Measurements from ENCODE around the gene STMN3.
"Not testable (repeated sequence)": the region's sequence is repeated elsewhere in the genome, so short reads cannot be mapped to it uniquely, and the experiment has no call there.

Gene STMN3

DNA sequence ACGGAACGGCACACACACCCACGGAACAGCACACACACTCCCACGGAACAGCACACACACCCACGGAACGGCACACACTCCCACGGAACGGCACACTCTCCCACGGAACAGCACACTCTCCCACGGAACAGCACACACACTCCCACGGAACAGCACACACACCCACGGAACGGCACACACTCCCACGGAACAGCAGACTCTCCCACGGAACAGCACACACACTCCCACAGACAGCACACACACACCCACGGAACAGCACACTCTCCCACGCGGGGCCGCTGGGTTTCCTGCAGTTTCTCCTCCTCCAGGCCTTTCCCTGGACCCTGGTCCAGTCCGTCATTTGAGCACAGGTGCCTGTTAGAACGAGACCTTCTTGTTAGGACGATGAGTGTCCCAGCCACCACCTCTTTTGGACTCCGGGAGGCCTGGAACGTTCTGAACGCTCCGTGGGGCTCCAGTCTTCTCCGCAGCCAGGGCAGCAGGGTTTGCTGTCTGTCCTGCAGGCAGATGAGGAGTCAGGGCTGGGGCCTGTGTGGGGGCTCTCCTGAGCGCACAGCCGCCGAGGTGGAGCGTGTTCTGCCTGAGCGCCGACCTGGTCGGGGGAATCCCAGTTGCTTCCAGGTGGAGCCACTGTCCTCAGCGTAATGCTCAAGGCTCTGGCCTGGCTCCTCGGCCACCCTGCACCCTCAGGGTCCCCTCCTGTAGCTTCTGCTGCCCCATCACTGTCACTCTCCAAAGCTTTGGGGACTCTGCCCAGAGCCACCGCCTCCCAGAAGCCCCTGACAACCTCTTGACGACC lies 25.6 kb upstream of the STMN3 start:
- no peak for DNase-seq (ENCODE audit: low read depth)

DNA sequence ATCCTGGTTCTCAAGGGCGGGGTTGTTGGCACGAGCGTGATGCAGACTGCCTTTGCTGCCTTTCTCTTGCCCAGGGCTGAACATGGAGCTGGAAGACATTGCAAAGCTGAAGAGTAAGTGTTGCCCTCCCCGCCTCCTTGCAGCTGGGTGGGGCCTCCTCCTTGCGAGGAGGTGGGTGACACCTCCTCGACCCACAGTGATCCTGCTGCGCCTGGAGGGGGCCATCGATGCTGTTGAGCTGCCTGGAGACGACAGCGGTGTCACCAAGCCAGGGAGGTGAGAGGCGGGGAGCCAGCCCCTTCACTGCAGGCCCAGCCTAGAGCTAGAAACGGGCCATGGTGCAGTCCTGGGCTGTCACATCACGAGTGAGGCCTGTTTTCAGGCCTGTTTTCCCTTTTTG lies 24.8 kb upstream of the STMN3 start:
- DNase-seq (ENCODE audit: low read depth) = no peak

- DNase-seq (ENCODE audit: low read depth) = no peak
Observed at GRCh38 chr20:63675681-63676368, 22.6 kb upstream of the STMN3 start.

DNA sequence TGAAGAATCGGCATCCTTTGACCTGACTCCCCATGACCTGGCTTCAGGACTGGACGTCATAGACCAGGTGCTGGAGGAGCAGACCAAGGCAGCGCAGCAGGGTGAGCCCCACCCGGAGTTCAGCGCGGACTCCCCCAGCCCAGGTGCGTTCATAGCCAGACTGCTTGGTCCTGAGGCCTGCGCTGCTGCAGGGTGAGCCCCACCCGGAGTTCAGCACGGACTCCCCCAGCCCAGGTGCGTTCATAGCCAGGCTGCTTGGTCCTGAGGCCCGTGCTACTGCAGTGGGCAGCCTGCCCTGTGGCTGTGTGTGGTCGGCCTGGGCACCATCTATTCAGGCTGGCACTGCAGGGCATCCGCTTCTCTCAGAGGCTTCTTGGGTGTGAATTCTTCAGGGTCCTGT lies 20.7 kb upstream of the STMN3 start:
- DNase-seq (ENCODE audit: low read depth) = no peak

GRCh38 chr20:63672666-63673065 lies 19.4 kb upstream of the STMN3 start:
- DNase-seq (ENCODE audit: low read depth) = no peak

DNA sequence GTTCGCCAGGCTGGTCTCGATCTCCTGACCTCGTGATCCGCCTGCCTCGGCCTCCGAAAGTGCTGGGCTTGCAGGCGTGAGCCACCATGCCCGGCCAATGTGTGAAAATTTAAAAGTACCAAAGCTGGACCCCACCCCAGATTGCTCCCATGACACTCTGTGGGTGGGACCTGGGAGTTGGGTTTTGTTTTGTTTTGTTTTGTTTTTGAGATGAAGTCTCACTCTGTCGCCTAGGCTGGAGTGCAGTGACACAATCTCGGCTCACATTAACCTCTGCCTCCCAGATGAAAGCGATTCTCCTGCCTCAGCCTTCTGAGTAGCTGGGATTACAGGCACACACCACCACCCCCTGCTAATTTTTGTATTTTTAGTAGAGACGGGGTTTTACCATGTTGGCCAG lies 18.5 kb upstream of the STMN3 start:
- not testable (repeated sequence) for DNase-seq (ENCODE audit: low read depth)

DNA sequence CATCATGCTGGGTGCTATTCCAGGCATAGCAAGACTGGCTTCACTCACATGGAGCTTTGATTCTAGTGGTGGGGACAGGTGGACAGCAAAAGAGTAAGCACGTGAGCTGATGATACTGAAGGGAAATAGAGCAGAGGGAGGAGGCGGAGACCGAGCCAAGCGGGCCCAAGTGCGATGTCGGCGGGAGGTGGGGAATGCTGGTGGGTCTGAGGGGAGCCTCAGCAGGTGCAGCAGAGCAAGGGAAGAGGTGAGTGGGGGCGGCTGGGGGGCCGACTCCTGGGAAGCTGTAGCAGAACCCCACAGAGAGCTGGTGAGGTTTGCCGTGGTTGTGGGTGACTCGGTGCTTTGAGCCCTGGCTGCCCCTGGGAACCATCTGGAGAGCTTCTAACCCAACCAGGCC lies 15.1 kb upstream of the STMN3 start:
- DNase-seq (ENCODE audit: low read depth) = no peak

- DNase-seq (ENCODE audit: low read depth) = no peak
Observed at GRCh38 chr20:63667858-63668257, 14.6 kb upstream of the STMN3 start.

DNA sequence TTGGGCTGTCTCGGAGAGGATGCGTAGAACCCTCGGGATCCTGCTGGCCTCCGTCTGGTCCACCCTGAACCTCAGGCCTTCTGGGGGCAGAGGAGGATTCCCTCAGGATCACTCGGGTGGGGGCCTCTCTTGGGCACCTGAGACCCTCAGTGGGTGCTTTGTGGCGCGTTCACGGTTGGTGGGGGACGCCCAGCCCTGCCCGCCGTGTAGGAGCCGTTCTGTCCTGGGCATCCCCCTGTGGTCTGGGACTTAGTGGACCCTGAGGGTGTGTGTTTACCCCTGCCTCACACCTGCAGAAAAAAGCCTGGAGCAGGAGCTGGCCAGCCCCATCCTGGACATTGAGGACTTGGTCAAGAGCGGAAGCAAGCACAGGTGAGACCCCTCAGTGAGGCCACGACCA lies 12.5 kb upstream of the STMN3 start:
- no peak for DNase-seq (ENCODE audit: low read depth)

DNA sequence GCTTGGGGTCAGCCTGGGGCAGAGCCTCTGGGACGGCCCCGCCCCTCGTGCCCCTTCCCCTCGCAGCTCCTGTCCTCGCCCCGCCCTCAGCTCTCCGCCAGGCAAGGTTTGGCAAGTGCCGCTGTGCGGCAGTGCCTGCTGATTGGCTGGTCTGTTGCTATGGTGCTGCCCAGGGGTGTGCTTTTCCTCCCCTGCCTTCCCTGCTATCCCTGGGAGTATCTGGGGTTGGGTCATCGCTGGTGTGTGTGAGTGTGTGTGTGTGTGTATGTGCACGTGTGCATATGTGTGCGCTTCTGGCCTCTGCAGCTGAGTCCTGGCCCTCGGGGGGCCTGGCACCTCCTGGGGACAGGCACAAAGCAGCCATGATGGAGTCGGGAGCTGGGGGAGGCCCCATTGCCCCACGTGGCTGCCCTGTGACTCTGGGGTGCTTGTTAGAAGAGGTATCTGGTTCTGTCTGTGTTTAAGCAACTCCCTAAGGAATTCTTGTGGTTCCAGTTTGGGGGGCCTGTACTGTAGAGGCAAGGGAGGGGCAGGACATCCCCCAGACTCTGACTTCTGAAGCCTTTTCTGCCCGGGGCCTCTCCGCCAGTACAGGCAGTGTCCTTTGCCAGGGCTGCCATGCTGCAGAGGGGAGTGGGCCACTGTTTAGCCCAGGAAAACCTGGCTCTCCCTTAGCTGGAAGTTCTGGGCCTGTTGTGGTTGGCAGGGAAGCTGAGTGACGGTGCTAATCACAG lies 11.8 kb upstream of the STMN3 start:
- no peak for DNase-seq (ENCODE audit: low read depth)

GRCh38 chr20:63664143-63664851 lies 11.1 kb upstream of the STMN3 start:
- DNase-seq (ENCODE audit: low read depth) = no peak

GRCh38 chr20:63663332-63664066 lies 10.3 kb upstream of the STMN3 start:
- DNase-seq (ENCODE audit: low read depth) = no peak

- no peak for DNase-seq (ENCODE audit: low read depth)
Observed at GRCh38 chr20:63662813-63663189, 9.6 kb upstream of the STMN3 start.

DNA sequence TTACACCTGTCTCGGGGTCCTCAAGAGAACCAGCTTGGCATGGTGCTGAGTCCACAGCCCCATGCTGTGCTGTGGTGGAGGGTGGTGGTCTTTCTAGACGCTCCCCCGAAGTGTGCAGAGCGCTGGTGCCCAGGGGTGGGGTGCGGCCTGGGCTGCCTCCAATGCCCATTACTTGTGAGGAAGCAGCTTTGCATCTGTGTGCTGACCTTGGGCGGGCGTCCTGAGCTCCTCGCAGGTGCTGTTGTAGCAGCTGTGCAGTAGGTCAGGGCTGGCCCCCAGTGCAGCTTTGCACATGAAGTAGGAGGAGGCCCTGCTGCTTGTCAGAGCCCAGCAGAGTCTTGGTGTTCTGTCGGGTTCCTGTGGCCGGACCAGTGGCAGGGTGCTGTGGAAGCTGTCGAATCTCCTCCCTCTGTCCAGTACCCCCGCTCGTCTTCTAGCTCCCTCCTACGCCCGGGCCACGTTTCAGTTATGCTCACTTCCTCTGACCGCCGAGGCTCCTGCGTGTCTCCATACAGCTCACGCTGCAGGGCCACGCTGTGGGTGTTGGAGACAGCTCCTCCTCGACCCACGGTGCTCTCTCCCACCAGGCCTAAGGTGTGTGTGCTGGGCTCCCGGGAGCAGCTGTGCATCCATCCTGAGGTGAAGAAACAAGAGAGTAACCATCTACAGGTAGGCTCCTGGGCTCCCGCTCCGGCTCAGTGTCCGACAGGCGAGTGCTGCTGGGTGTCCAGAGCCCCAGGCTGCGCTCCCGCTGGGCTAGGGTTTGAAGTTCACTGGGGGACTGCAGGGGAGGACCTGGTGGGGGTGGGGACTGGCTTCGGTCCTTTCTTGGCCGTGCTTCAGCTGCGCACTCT lies 9.0 kb upstream of the STMN3 start:
- no peak for DNase-seq (ENCODE audit: low read depth)

- no peak for DNase-seq (ENCODE audit: low read depth)
Observed at GRCh38 chr20:63661108-63661507, 7.9 kb upstream of the STMN3 start.

DNA sequence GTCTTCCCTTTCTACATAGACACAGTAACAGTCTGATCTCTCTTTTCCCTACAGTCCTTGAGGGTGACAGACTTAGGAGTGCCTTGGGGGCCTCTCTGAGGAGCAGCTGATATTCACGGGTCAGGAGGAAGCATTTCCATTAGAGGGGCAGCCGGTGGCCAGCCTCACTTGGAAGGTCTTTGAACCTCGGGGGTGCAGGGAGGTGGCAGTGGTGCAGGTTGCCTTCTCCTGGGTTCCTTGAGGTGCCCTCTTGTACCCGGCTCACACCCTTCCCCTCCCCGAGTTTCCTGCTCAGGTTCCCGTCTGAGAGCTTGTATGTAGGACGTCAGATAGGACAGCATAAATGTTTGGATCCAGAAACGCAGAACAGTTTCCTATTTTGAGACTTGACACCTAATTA lies 7.4 kb upstream of the STMN3 start:
- no peak for DNase-seq (ENCODE audit: low read depth)

GRCh38 chr20:63660174-63660573 lies 7.0 kb upstream of the STMN3 start:
- not testable (repeated sequence) for DNase-seq (ENCODE audit: low read depth)

- DNase-seq (ENCODE audit: low read depth) = no peak
Observed at GRCh38 chr20:63659370-63659769, 6.1 kb upstream of the STMN3 start.

GRCh38 chr20:63658749-63659187 lies 5.5 kb upstream of the STMN3 start:
- no peak for DNase-seq (ENCODE audit: low read depth)

- peak; percentile 79 for DNase-seq (ENCODE audit: low read depth)
Observed at GRCh38 chr20:63657937-63658748, 4.9 kb upstream of the STMN3 start, which contains the start of gene RTEL1. Gene RTEL1, plus strand, starts transcription at chr20:63658312. Its CDS starts 1,091 bp downstream, at chr20:63659403.
